ENCODE measurements around the gene MMP24OS. TPM values are rescaled to one million over a fixed set of nuclear protein-coding genes. Genes with fewer than 3 reads are reported as not detected.

Gene MMP24OS
- total and polyA plus RNA-seq, 4 donors = 5.2 to 16.0 (median 10.3) TPM

- no peak for TF ChIP-seq REST (IDR thresholded peaks at IDR 0.05)
- TF ChIP-seq TAF1 (conservative IDR thresholded peaks at IDR 0.05) = no peak
These were observed 48.3 kb upstream of the MMP24OS start (continued) for GRCh38 chr20:35326021-35326739.

GRCh38 chr20:35325401-35325800 is 47.5 kb upstream of the MMP24OS start:
- H3K27ac ChIP-seq (ENCODE audit: low read depth in 1 of 2, low read length in 2 of 2) = no peak overlapping the region
- no peak for DNase-seq (ENCODE audit: low spot score)

More at GRCh38 chr20:35325401-35325800, 47.5 kb upstream of the MMP24OS start:
- no peaks in the 10 kb centered on the region for H3K9me3 ChIP-seq (ENCODE audit: control insufficient read depth in 4 of 4, low read length in 3 of 4)
- H3K4me3 ChIP-seq (ENCODE audit: low read depth in 1 of 3, low read length in 3 of 3) = no peak overlapping the region
- 68% methylated on average over 6 of the region's 6 CpGs for WGBS
- peaks cover 6 to 34% (median 26%) of the 10 kb centered on the region in 4 donors for H3K4me1 ChIP-seq (ENCODE audit: control insufficient read depth in 4 of 4, insufficient read depth in 4 of 4, low read length in 3 of 4)
- no peaks in the 10 kb centered on the region for H3K36me3 ChIP-seq (ENCODE audit: control insufficient read depth in 4 of 4, insufficient read depth in 3 of 4, low read depth in 1 of 4, low read length in 3 of 4)
- H3K9ac ChIP-seq (ENCODE audit: low read depth in 1 of 2, low read length in 2 of 2) = no peak overlapping the region
- H3K27me3 ChIP-seq (ENCODE audit: control insufficient read depth in 4 of 4, insufficient read depth in 4 of 4, low read length in 3 of 4) = no peaks in the 10 kb centered on the region
- TF ChIP-seq RAD21 (IDR thresholded peaks at IDR 0.05) (no peak), YY1 (IDR thresholded peaks at IDR 0.05) (no peak), HNF4A (conservative IDR thresholded peaks at IDR 0.05) (no peak), JUND (IDR thresholded peaks at IDR 0.05) (no peak), RXRA (IDR thresholded peaks at IDR 0.05) (no peak), ATF3 (IDR thresholded peaks at IDR 0.05) (no peak), GABPA (IDR thresholded peaks at IDR 0.05 in 1 of 2, conservative IDR thresholded peaks at IDR 0.05 in 1 of 2) (no peak), SP1 (IDR thresholded peaks at IDR 0.05) (no peak), FOXA2 (IDR thresholded peaks at IDR 0.05) (no peak), TAF1 (conservative IDR thresholded peaks at IDR 0.05) (no peak), MAX (IDR thresholded peaks at IDR 0.05) (no peak), FOXA1 (IDR thresholded peaks at IDR 0.05) (no peak), HNF4G (IDR thresholded peaks at IDR 0.05) (no peak), EGR1 (IDR thresholded peaks at IDR 0.05; ENCODE audit: low read depth in 2 of 2) (no peak), ZBTB33 (IDR thresholded peaks at IDR 0.05) (no peak), NR2F2 (IDR thresholded peaks at IDR 0.05) (no peak), REST (IDR thresholded peaks at IDR 0.05) (no peak)
